Liver (tissue), 3 donors: ENCODE results near the gene TBC1D5.

ENCODE experiments used
- ATF3 ChIP-seq: IDR thresholded peaks from 2 replicates; pipeline ENCODE4 v1.6.1; 2016; ENCODE audit warnings: antibody characterized with exemption
- CTCF ChIP-seq: fragments of 150-350 bp; IDR thresholded peaks from 2 replicates; pipeline ENCODE4 v1.5.1; 2017; ENCODE audit warnings: improper control_type of control experiment, low read depth, low read length; ENCODE audit not compliant: missing input control
- JUND ChIP-seq, 2 donors: IDR thresholded peaks; 2 replicates each; pipeline ENCODE4 v1.6.1; 2016; ENCODE audit warnings: antibody characterized with exemption in 2 of 2
- REST ChIP-seq: IDR thresholded peaks from 2 replicates; pipeline ENCODE4 v1.6.1; 2016; ENCODE audit warnings: antibody characterized with exemption, mild to moderate bottlenecking
- TAF1 ChIP-seq: conservative IDR thresholded peaks from 2 replicates; pipeline ENCODE4 v1.6.1; 2016; ENCODE audit warnings: antibody characterized with exemption, mild to moderate bottlenecking
- YY1 ChIP-seq: IDR thresholded peaks from 2 replicates; pipeline ENCODE4 v1.6.1; 2016; ENCODE audit warnings: antibody characterized with exemption, mild to moderate bottlenecking
- TF ChIP-seq, protein P1 (sequence below): IDR thresholded peaks from 2 replicates; pipeline ENCODE4 v1.6.1; 2016; ENCODE audit warnings: antibody characterized with exemption
- donor health status: healthy.
- donor health status: healthy.

DNA sequence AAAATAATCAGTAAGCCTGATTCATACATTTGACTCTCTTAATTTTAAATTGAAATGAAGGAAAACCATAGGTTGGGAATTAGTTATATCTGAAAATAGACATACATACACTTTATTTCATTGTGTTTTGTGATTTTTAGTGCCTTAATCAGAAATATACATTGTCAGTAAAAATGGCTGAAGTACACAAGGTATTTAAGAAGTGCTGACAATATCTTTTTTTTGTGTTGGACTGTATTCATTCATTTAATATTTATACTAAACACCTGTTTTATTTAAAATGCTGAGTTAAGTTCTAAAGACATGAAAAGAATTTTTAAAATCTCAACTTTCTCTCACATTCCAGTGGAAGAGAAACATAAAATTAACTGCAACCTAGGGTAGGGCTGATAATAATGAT is 444.4 kb downstream of the TBC1D5 start:
- TF ChIP-seq, protein P1, sequence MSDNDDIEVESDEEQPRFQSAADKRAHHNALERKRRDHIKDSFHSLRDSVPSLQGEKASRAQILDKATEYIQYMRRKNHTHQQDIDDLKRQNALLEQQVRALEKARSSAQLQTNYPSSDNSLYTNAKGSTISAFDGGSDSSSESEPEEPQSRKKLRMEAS, result no peak
- no peak for TF ChIP-seq CTCF
- TF ChIP-seq YY1, result no peak
- TF ChIP-seq ATF3, result no peak
- no peak for TF ChIP-seq JUND (IDR thresholded peaks at IDR 0.05)
- no peak for TF ChIP-seq TAF1
- no peak for TF ChIP-seq REST
